Mucosa of stomach (tissue), 1 donor: Measurements from ENCODE around the gene NIPAL3.
"Not testable (repeated sequence)": the region's sequence is repeated elsewhere in the genome, so short reads cannot be mapped to it uniquely, and the experiment has no call there.

Experiments used
- H3K27me3 ChIP-seq: one replicate; pipeline ENCODE4 v1.7.0; 2013; ENCODE audit warnings: mild to moderate bottlenecking, low read length; ENCODE audit not compliant: control insufficient read depth, insufficient read depth
- H3K36me3 ChIP-seq: one replicate; pipeline ENCODE4 v1.7.0; 2013; ENCODE audit warnings: low read length; ENCODE audit not compliant: control insufficient read depth, insufficient read depth
- H3K4me1 ChIP-seq: one replicate; pipeline ENCODE4 v1.7.0; 2013; ENCODE audit warnings: mild to moderate bottlenecking, low read length; ENCODE audit not compliant: control insufficient read depth, insufficient read depth
- H3K4me3 ChIP-seq: one replicate; pipeline ENCODE4 v1.7.0; 2013; ENCODE audit warnings: low read length
- H3K9ac ChIP-seq: one replicate; pipeline ENCODE4 v1.7.0; 2013; ENCODE audit warnings: mild to moderate bottlenecking, low read length, moderate library complexity
- H3K9me3 ChIP-seq: one replicate; pipeline ENCODE4 v1.7.0; 2013; ENCODE audit warnings: mild to moderate bottlenecking, low read length, moderate library complexity; ENCODE audit not compliant: control insufficient read depth
- donor health status: Pancreatic carcinoma.

Gene NIPAL3

DNA sequence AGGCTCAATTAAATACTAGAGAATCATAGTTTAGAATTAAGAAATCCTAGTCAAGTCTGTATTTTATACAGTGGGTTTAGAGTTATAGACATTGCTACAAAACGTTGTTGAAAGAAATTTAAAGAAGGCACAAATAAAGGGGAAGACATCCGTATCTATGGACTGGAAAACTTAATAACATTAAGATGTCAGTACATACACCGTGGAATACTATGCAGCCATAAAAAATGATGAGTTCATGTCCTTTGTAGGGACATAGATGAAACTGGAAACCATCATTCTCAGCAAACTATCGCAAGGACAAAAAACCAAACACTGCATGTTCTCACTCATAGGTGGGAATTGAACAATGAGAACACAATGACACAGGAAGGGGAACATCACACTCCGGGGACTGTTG, 104.7 kb downstream of the NIPAL3 start:
- H3K9me3 ChIP-seq, H3K27me3 ChIP-seq, H3K4me1 ChIP-seq, H3K36me3 ChIP-seq, H3K4me3 ChIP-seq, H3K9ac ChIP-seq: not testable (repeated sequence)
